Panc1 (cell line): ENCODE results near the gene OR11H7. TPM values are rescaled to one million over a fixed set of nuclear protein-coding genes. Genes with fewer than 3 reads are reported as not detected.
A peak's percentile ranks its signal among the peaks of the same experiment; 100 is the strongest.
"Not testable (repeated sequence)": the region's sequence is repeated elsewhere in the genome, so short reads cannot be mapped to it uniquely, and the experiment has no call there.

ENCODE experiments used
- ATAC-seq: fragments of 200-7000 bp; cut with Tn5 transposase; 2 replicates; pipeline ENCODE4 v1.9.1; 2020; ENCODE audit warnings: mild to moderate bottlenecking, moderate library complexity
- BruUV-seq: library from RNA; stranded (reverse); fragments of 400-500 nt; replicated peaks from 2 replicates; lab custom pipeline; 2021; lab: Mats Ljungman, UMichigan
- CTCF ChIA-PET: fragments of 300-600 bp; sonication (Branson Sonifier 250); formaldehyde crosslinking; loops from one replicate; lab custom pipeline; 2022; ENCODE audit warnings: antibody characterized with exemption; lab: Charles Lee
- POLR2A ChIA-PET: fragments of 300-600 bp; sonication (Branson Sonifier 250); formaldehyde crosslinking; loops from one replicate; lab custom pipeline; 2022; ENCODE audit warnings: antibody characterized with exemption; lab: Charles Lee
- DNase-seq: peaks from one replicate; pipeline ENCODE4 v3.0.0-alpha.2; 2010; ENCODE audit warnings: low read depth, low spot score
- H3K27ac ChIP-seq: 2 replicates; pipeline ENCODE4 v1.5.1; 2011; ENCODE audit warnings: mild to moderate bottlenecking, low read length, inconsistent platforms
- H3K27me3 ChIP-seq: fragments of 200-500 bp; sonication (Bioruptor generic); 2 replicates; pipeline ENCODE4 v1.6.0; 2014; ENCODE audit warnings: low read length, inconsistent platforms; ENCODE audit not compliant: control insufficient read depth, insufficient read depth
- H3K36me3 ChIP-seq: fragments of 200-500 bp; sonication (Bioruptor generic); 2 replicates; pipeline ENCODE4 v1.5.1; 2014; ENCODE audit warnings: inconsistent platforms, mild to moderate bottlenecking, low read length, moderate library complexity; ENCODE audit not compliant: control insufficient read depth, insufficient read depth
- H3K4me1 ChIP-seq: 2 replicates; pipeline ENCODE4 v1.5.1; 2011; ENCODE audit warnings: inconsistent platforms, mild to moderate bottlenecking, low read length, moderate library complexity; ENCODE audit not compliant: control insufficient read depth, insufficient read depth
- H3K4me3 ChIP-seq, 2 experiments: 2 replicates each; pipeline ENCODE4 v1.5.1; 2011 to 2012; ENCODE audit warnings: low read depth in 2 of 2, low read length in 2 of 2, mild to moderate bottlenecking in 2 of 2, inconsistent platforms in 1 of 2, moderate library complexity in 1 of 2
- H3K9me3 ChIP-seq: fragments of 200-500 bp; sonication (Bioruptor generic); 2 replicates; pipeline ENCODE4 v1.5.1; 2014; ENCODE audit warnings: low read depth, mild to moderate bottlenecking, inconsistent platforms, low read length, moderate library complexity; ENCODE audit not compliant: control insufficient read depth, insufficient read depth
- CTCF ChIP-seq: fragments of 450-650 bp; IDR thresholded peaks from 2 replicates; pipeline ENCODE4 v1.5.1; 2017; ENCODE audit warnings: mild to moderate bottlenecking
- POLR2AphosphoS5 ChIP-seq: IDR thresholded peaks from 2 replicates; pipeline ENCODE4 v1.6.1; 2012; ENCODE audit warnings: mild to moderate bottlenecking, low read depth, low read length, moderate library complexity
- REST ChIP-seq, 2 experiments: IDR thresholded peaks; 2 replicates each; pipeline ENCODE4 v1.6.1; 2011 to 2012; ENCODE audit warnings: low read depth in 2 of 2, control low read depth in 1 of 2, low read length in 1 of 2, mild to moderate bottlenecking in 1 of 2, moderate library complexity in 1 of 2; ENCODE audit not compliant: insufficient read depth in 1 of 2
- SIN3A ChIP-seq: IDR thresholded peaks from 2 replicates; pipeline ENCODE4 v1.6.1; 2012; ENCODE audit warnings: low read depth, mild to moderate bottlenecking, low read length, moderate library complexity, borderline replicate concordance; ENCODE audit not compliant: insufficient read depth
- TCF7L2 ChIP-seq: IDR thresholded peaks from 2 replicates; pipeline ENCODE4 v1.6.1; 2011; ENCODE audit warnings: mild to moderate bottlenecking, low read depth, low read length, inconsistent platforms
- in situ Hi-C: cut with HindIII; loops from 2 replicates; pipeline ENCODE4 v1.10.0; 2016; ENCODE audit warnings: low sequenced_read_pairs, low pct_unique_long_range_greater_than_20kb
- intact Hi-C: fragments of 100-400 bp; cut with micrococcal nuclease; formaldehyde crosslinking; loops from one replicate; pipeline ENCODE4 v1.10.0; 2022; ENCODE audit not compliant: unreplicated experiment
- total RNA-seq: library from RNA; stranded (reverse); gene quantifications from one replicate; pipeline ENCODE4 v1.2.1, GENCODE V29; 2021; ENCODE audit not compliant: unreplicated experiment

Gene OR11H7
- total RNA-seq, 1 experiment from 2014 or later: not detected

GRCh38 chr14:20247646-20248246 is 19.0 kb downstream of the OR11H7 start:
- no peaks in the 10 kb centered on the region for H3K36me3 ChIP-seq
- in situ Hi-C loops: no loop called here

GRCh38 chr14:20262642-20263128 is 33.9 kb downstream of the OR11H7 start:
- Histone ChIP-seq H3K4me1 (no peaks in the 10 kb centered on the region), H3K36me3 (no peaks in the 10 kb centered on the region), H3K27ac (no peak overlapping the region), H3K4me3 (no peak overlapping the region), H3K27me3 (no peaks in the 10 kb centered on the region), H3K9me3 (no peaks in the 10 kb centered on the region)
- BruUV-seq: no TSS peak
- DNase-seq: no peak
- ChIA-PET CTCF (no interaction called here), POLR2A (no interaction called here)
- intact Hi-C loops: no loop called here
- TF ChIP-seq CTCF (no peak), TCF7L2 (no peak), REST (IDR thresholded peaks at IDR 0.05; ENCODE audit: insufficient read depth in 1 of 2, low read depth in 2 of 2, low read length in 1 of 2) (no peak), POLR2AphosphoS5 (no peak), SIN3A (no peak)
- in situ Hi-C loops: no loop called here
- ATAC-seq: no peak

More at GRCh38 chr14:20247646-20248246, 19.0 kb downstream of the OR11H7 start:
- POLR2A ChIA-PET: interaction anchor here (0.5 kb wide), 1 partner anchor 160 kb away, joined by 7 read pairs; no protein-coding TSS in a partner anchor
- H3K4me1 ChIP-seq: no peaks in the 10 kb centered on the region
- H3K27ac ChIP-seq: no peak overlapping the region
- BruUV-seq: no TSS peak
- DNase-seq (no peak), ATAC-seq (peak; percentile 78)
- intact Hi-C loops: no loop called here
- no peaks in the 10 kb centered on the region for H3K9me3 ChIP-seq
- no peak for TF ChIP-seq REST (IDR thresholded peaks at IDR 0.05; ENCODE audit: insufficient read depth in 1 of 2, low read depth in 2 of 2, low read length in 1 of 2)
- peak; percentile 62 for TF ChIP-seq CTCF
- no peak for TF ChIP-seq TCF7L2
- CTCF ChIA-PET: interaction anchor here (0.7 kb wide), 1 partner anchor 64 kb away, joined by 9 read pairs; no protein-coding TSS in a partner anchor
- H3K27me3 ChIP-seq: no peaks in the 10 kb centered on the region
- H3K4me3 ChIP-seq: no peak overlapping the region

- in situ Hi-C loops, H3K4me3 ChIP-seq, intact Hi-C loops, CTCF ChIA-PET, H3K36me3 ChIP-seq, ATAC-seq, H3K27ac ChIP-seq, POLR2A ChIA-PET, BruUV-seq, DNase-seq, H3K9me3 ChIP-seq, H3K4me1 ChIP-seq, H3K27me3 ChIP-seq: not testable (repeated sequence)
These were observed 35.6 kb downstream of the OR11H7 start for GRCh38 chr14:20264361-20264760.
